ENCODE measurements around the gene FAM163A. TPM values are rescaled to one million over a fixed set of nuclear protein-coding genes. Genes with fewer than 3 reads are reported as not detected.

Gene FAM163A
- polyA plus RNA-seq, 3 donors = not detected

GRCh38 chr1:179793281-179793680 is 50.2 kb downstream of the FAM163A start:
- intact Hi-C loops (cut with micrococcal nuclease) = no loop called here
- H3K4me1 Mint-ChIP-seq = peaks cover 7% of the 10 kb centered on the region
- TF ChIP-seq CTCF (IDR thresholded peaks at IDR 0.05) = no peak

GRCh38 chr1:179794146-179794545 is 51.1 kb downstream of the FAM163A start:
- Histone ChIP-seq H3K4me3 (replicated peaks in 1 of 3; ENCODE audit: low read depth in 2 of 3, low read length in 3 of 3) (no peak overlapping the region), H3K9ac (ENCODE audit: insufficient read depth, low read length, poor library complexity, severe bottlenecking) (no peak overlapping the region), H3K4me2 (replicated peaks; ENCODE audit: extremely low read depth, low read length, poor library complexity, severe bottlenecking) (no peak overlapping the region), H3K4me1 (ENCODE audit: control insufficient read depth in 1 of 2, insufficient read depth in 2 of 2, low read length in 2 of 2) (no peaks in the 10 kb centered on the region), H3K79me2 (ENCODE audit: insufficient read depth, low read length) (no peaks in the 10 kb centered on the region), H4K20me1 (ENCODE audit: insufficient read depth, low read length) (no peaks in the 10 kb centered on the region), H3K27me3 (ENCODE audit: control insufficient read depth in 2 of 2, insufficient read depth in 2 of 2, low read length in 2 of 2) (no peaks in the 10 kb centered on the region), H3K9me3 (replicated peaks in 1 of 2; ENCODE audit: control insufficient read depth in 1 of 2, insufficient read depth in 1 of 2, low read length in 2 of 2) (no peaks in the 10 kb centered on the region), H3K27ac (ENCODE audit: low read depth in 1 of 2, low read length in 2 of 2) (no peak overlapping the region), H3K36me3 (replicated peaks in 1 of 2; ENCODE audit: control insufficient read depth in 1 of 2, insufficient read depth in 2 of 2, low read length in 2 of 2) (no peaks in the 10 kb centered on the region), H2AFZ (ENCODE audit: insufficient read depth, low read depth, low read length, poor library complexity, severe bottlenecking) (no peak overlapping the region)
- intact Hi-C loops (cut with micrococcal nuclease) = no loop called here
- TF ChIP-seq CTCF (IDR thresholded peaks at IDR 0.05) = no peak
- Mint-ChIP-seq H3K9me3 (peaks cover 0 to 1% (median 0%) of the 10 kb centered on the region in 7 donors), H3K4me1 (peaks cover 7% of the 10 kb centered on the region), H3K4me3 (no peak overlapping the region), H3K27ac (no peak overlapping the region), H3K36me3 (no peaks in the 10 kb centered on the region), H3K27me3 (ENCODE audit: low read depth in 3 of 3) (peaks cover 0 to 5% (median 3%) of the 10 kb centered on the region in 3 donors)
- DNase-seq = no peak
- no CpG with 5 or more reads among the region's 1 CpG for WGBS (ENCODE audit: insufficient coverage)

More at GRCh38 chr1:179793281-179793680, 50.2 kb downstream of the FAM163A start:
- Histone ChIP-seq H4K20me1 (ENCODE audit: insufficient read depth, low read length) (no peaks in the 10 kb centered on the region), H2AFZ (ENCODE audit: insufficient read depth, low read depth, low read length, poor library complexity, severe bottlenecking) (no peak overlapping the region), H3K79me2 (ENCODE audit: insufficient read depth, low read length) (no peaks in the 10 kb centered on the region), H3K4me2 (replicated peaks; ENCODE audit: extremely low read depth, low read length, poor library complexity, severe bottlenecking) (no peak overlapping the region), H3K27me3 (ENCODE audit: control insufficient read depth in 2 of 2, insufficient read depth in 2 of 2, low read length in 2 of 2) (no peaks in the 10 kb centered on the region), H3K4me1 (ENCODE audit: control insufficient read depth in 1 of 2, insufficient read depth in 2 of 2, low read length in 2 of 2) (no peaks in the 10 kb centered on the region), H3K27ac (ENCODE audit: low read depth in 1 of 2, low read length in 2 of 2) (no peak overlapping the region), H3K36me3 (replicated peaks in 1 of 2; ENCODE audit: control insufficient read depth in 1 of 2, insufficient read depth in 2 of 2, low read length in 2 of 2) (no peaks in the 10 kb centered on the region), H3K9me3 (replicated peaks in 1 of 2; ENCODE audit: control insufficient read depth in 1 of 2, insufficient read depth in 1 of 2, low read length in 2 of 2) (no peaks in the 10 kb centered on the region), H3K9ac (ENCODE audit: insufficient read depth, low read length, poor library complexity, severe bottlenecking) (no peak overlapping the region), H3K4me3 (replicated peaks in 1 of 3; ENCODE audit: low read depth in 2 of 3, low read length in 3 of 3) (no peak overlapping the region)
- WGBS (ENCODE audit: insufficient coverage) = 100% methylated on average over 4 of the region's 4 CpGs
- Mint-ChIP-seq H3K27me3 (ENCODE audit: low read depth in 3 of 3) (peaks cover 0 to 5% (median 3%) of the 10 kb centered on the region in 3 donors), H3K9me3 (peaks cover 0 to 1% (median 0%) of the 10 kb centered on the region in 7 donors), H3K4me3 (no peak overlapping the region), H3K27ac (no peak overlapping the region), H3K36me3 (no peaks in the 10 kb centered on the region)
- DNase-seq = no peak
